HG03521 (cell line): Measurements from ENCODE around the gene PRDX6.
"Not testable (repeated sequence)": the region's sequence is repeated elsewhere in the genome, so short reads cannot be mapped to it uniquely, and the experiment has no call there.

Experiments
- ATAC-seq: cut with Tn5 transposase; IDR thresholded peaks from one replicate; pipeline ENCODE4 v1.9.1; 2021; ENCODE audit warnings: mild to moderate bottlenecking, moderate library complexity; ENCODE audit not compliant: unreplicated experiment

Gene PRDX6

GRCh38 chr1:173495609-173496267, 18.6 kb downstream of the PRDX6 start:
- ATAC-seq = no peak

GRCh38 chr1:173496757-173497320, 19.7 kb downstream of the PRDX6 start:
- no peak for ATAC-seq

- no peak for ATAC-seq
Measured at GRCh38 chr1:173499729-173500128, 22.6 kb downstream of the PRDX6 start.

DNA sequence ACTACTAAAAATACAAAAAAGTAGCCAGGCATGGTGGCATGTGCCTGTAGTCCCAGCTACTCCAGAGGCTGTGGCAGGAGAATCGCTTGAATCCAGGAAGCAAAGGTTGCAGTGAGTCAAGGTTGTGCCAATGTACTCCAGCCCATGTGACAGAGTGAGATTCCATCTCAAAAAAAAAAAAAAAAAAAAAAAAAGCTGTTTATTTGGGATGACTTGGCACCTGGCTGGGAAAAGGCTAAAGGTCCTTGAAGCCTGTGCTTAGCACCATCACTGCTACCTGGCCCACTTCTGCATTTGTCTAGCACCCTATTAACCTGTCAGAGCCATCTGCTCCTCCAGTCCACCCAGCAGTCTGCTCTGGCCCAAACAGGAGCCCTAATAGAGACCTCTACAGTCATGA, 25.0 kb downstream of the PRDX6 start:
- ATAC-seq = no peak

- no peak for ATAC-seq
Measured at GRCh38 chr1:173503391-173503790, 26.3 kb downstream of the PRDX6 start.

DNA sequence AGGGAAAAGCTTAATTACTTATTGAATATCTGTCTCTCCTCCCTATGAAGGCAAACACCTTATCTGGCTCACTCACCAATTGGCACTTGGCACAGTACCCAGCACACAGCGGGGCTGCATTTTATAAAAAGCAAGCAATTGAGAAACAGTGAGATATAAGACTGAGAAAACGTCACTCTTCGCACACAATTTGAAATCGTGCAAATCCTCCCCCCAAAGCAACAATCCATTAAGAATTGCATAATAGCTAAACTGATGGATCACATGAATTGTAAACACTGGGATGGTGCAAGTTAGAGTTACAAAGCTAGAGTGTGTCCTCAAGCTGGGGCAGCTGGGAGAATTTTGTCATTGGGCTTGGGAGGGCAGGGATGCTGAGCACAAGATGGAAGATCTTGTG, 27.1 kb downstream of the PRDX6 start:
- no peak for ATAC-seq

DNA sequence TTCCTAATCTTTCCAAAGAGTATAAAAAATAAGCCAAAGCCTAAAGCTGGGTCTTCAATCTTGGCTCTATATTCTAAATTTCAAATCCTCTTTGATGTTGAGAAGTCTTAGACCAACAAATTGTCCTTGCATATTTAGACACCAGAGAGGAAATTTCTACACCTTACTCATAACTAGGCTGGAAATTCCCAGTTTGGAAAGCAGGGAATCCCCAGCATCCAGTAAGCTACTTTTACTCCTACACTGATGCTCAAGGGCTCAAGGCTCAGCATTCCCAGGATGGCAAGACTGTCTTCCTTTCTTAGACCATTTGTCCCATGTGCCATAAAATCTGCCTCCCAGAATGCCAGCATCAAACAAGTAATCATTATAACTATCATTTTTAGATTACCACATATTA, 28.3 kb downstream of the PRDX6 start:
- no peak for ATAC-seq

GRCh38 chr1:173506437-173506836, 29.3 kb downstream of the PRDX6 start:
- no peak for ATAC-seq

DNA sequence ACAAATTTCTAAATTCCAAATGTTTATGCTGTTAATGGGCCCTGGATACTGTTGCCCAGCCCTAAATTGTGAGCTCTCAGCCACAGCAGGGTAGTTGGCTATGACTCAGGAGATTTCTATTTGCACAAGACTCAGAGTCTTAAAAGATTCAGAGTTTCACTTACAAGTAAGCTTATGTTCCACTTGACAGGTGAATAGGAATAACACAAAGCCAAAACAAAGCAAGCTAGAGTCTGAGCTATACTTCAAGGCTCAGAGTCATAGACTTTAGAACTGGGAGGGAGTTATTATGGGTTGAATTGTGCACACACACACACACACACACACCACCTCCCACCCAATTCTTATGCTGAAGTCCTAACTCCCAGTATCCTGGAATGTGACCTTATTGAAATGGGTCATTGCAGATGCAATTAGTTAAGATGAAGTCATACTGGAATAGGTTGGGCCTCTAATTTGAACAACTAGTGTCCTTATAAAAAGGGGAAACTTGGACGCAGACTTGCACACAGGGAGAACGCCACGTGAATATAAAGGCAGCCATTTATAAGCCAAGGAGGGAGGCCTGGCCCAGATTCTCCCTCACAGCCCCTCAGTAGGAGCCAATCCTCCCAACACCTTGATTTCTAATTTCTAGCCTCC, 30.2 kb downstream of the PRDX6 start:
- ATAC-seq = no peak

GRCh38 chr1:173507847-173508209, 30.7 kb downstream of the PRDX6 start:
- ATAC-seq = no peak

DNA sequence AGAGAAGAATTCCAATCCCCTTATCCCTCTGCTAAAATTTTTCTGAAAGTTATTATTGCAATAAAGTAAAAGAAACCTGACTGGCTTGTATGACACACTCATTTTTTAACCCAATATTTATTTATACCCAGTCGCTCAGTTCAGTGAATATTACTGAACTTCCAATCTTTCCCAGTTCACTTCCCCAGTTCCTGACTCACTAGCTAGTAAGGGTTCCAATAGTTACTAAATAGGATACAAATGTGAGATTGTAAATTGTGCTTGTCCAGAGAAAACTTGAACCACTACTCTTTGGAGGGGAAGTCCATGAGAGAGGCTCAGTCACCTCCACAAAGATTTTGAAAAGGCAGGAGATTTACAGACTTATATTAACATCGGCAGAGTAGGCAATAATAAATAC, 31.4 kb downstream of the PRDX6 start:
- ATAC-seq = no peak

- no peak for ATAC-seq
Measured at GRCh38 chr1:173509797-173510196, 32.7 kb downstream of the PRDX6 start.

DNA sequence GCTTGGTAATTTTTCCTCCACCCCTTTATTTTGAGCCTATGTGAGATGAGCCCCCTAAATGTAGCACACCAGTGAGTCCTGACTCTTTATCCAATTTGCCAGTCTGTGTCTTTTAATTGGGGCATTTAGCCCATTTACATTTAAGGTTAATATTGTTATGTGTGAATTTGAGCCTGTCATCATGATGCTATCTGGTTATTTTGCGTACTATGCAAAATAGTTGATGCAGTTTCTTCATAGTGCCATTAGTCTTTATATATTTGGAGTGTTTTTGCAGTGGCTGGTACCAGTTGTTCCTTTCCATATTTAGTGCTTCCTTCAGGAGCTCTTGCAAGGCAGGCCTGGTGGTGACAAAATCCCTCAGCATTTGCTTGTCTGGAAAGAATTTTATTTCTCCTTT, 37.4 kb downstream of the PRDX6 start:
- not testable (repeated sequence) for ATAC-seq

DNA sequence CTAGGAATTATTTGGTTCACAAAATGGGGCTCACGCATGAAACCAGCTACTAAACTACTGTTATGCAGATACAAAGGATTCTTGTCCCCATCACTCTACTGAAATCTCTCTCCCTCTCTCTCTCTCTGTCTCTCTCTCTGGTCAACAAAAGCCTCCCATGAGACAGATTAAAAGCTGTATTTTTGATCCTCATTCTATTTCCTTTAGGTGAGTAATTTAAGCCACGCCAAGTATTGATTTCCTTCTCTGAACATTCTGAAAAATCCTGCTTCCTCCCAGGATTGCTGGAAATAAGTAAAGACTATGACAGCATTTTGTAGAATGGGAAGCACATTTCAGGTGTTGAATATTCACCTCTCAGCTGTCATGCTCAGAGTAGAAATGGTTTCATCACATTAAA, 43.7 kb downstream of the PRDX6 start:
- ATAC-seq = no peak

DNA sequence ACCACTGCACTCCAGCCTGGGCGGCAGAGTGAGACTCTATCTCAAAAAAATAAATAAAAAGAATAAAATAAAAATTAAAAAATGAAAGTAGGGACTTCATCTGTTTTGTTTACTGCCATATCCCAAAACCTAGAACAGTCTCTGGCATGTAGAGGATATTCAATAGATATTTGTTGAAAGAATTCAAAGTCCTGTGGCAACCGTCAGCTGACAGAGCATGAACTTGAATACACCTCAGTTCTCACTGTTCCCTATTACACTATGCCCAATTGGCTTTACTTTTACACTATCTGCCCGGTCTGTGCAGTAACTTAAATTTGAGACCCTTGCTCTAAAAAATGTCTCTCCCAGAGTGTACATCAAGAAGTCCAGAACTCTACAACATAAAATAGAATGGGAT, 46.2 kb downstream of the PRDX6 start:
- no peak for ATAC-seq

DNA sequence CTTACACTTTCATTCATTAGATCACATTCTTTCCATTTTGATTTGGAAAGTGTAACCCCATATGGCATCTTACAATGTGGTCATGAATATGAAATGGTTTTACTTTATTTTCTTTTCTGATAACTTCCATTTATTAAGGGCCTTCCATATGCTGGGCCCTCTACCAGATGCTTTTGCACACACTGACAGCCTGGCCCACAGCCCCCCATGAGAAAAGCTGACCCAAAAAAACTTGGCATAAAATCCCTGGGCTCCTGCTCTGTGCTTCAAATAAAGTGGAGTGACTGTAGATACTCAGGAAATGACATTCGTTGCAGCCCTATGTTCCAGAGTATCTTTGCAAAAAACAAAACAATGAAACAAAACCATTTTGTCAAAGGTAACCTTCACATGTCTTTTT, 48.8 kb downstream of the PRDX6 start:
- ATAC-seq = no peak

DNA sequence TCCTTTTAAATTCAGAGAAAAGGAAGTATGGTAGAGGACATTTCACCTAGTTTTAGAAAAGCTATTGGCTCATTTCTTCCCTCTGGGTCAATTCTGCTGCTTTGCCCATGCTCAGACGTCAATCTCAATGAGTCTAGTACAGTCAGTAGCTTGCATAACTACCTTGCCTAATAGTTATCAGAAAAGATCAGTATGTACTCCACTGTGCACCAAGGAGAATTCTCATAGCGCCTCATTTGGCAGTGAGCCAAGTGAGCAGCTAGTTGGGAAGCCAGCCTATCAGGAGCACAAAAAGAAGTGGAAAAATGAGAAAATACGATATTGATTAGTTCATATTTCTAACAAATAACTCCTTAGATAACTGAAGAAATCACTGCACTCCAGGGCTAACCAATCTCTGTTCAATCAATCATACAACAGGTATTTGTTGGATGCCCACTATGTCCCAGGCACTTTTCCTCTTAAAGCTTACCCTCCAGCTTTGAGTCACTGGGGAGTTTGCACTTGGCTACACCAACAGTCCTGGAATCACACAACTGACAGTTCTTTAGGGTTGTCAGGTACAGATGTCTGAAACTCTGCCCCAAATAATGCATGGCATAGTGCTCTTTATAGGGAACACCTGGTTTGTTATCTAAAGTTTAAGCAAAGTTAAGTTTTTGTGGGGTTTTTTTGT, 50.2 kb downstream of the PRDX6 start:
- ATAC-seq = no peak

DNA sequence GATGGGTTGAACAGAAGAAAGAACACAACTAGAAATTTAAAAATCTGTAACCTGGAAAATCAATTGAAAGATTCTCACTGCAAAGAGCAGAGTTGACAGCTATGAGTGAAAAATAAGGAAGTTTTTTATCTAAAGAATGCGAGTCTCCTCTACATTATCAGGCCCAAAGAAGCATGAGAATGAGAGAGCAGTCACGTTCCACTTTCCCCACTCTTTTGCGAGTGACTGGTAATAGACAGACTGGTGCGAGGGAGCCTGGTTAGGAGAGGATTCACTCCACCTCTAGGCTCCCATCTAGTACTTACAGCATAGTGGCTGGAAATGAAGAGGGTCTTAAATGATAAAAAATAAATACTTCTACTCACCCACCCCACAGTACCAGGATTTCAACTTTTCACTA, 52.0 kb downstream of the PRDX6 start:
- ATAC-seq = no peak

GRCh38 chr1:173530795-173531693, 53.9 kb downstream of the PRDX6 start:
- no peak for ATAC-seq

DNA sequence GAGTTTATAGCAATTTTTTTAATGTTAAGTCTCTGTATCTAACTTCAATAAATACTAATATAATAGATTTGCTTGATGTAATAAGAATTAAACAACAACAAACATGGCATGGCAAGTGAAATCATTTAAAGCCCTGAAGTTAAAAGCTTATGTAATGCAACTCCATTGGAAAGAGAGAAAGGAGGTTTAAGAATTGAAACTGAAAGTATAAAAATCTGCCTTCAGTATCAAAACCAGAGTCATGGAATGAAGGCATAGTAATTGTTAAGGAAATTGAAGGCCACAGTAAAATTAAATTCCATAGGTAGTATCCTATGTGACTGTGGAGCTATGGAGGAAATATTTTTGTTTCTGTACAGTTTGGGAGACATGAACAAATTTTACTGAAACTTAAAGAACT, 55.1 kb downstream of the PRDX6 start:
- ATAC-seq = no peak

- no peak for ATAC-seq
Measured at GRCh38 chr1:173536223-173536622, 59.1 kb downstream of the PRDX6 start.
